PC-9 (cell line): ENCODE results near the gene ALPG. TPM values are rescaled to one million over a fixed set of nuclear protein-coding genes. Genes with fewer than 3 reads are reported as not detected.
"Not testable (repeated sequence)": the region's sequence is repeated elsewhere in the genome, so short reads cannot be mapped to it uniquely, and the experiment has no call there.

Source experiments
- BruUV-seq: library from RNA; stranded (reverse); fragments of 400-500 nt; replicated peaks from 2 replicates; lab custom pipeline; 2021; lab: Mats Ljungman, UMichigan
- CTCF ChIA-PET: fragments of 300-600 bp; sonication (Branson Sonifier 250); formaldehyde crosslinking; loops from one replicate; lab custom pipeline; 2022; ENCODE audit warnings: antibody characterized with exemption; lab: Charles Lee
- POLR2A ChIA-PET: fragments of 300-600 bp; sonication (Branson Sonifier 250); formaldehyde crosslinking; loops from one replicate; lab custom pipeline; 2022; ENCODE audit warnings: antibody characterized with exemption; ENCODE audit not compliant: unreplicated experiment; lab: Charles Lee
- DNase-seq, 2 experiments: peaks; one replicate each; pipeline versions ENCODE4 v3.0.0 to v3.0.0-alpha.2; 2015 to 2022; ENCODE audit warnings: mixed read lengths in 1 of 2
- H2AFZ ChIP-seq: fragments of 200-600 bp; sonication (generic); 2 replicates; pipeline ENCODE4 v1.8.1; 2017; ENCODE audit warnings: antibody characterized with exemption
- H3F3A ChIP-seq: fragments of 200-600 bp; sonication (generic); 2 replicates; pipeline ENCODE4 v1.8.1; 2017; ENCODE audit warnings: antibody characterized with exemption, mild to moderate bottlenecking, low read depth; ENCODE audit not compliant: insufficient read depth
- H3K27ac ChIP-seq: fragments of 200-600 bp; sonication (generic); 2 replicates; pipeline ENCODE4 v1.6.1; 2016; ENCODE audit warnings: mixed run types
- H3K27me3 ChIP-seq: fragments of 200-600 bp; sonication (generic); 2 replicates; pipeline ENCODE4 v1.6.1; 2016; ENCODE audit warnings: low read depth, mixed run types; ENCODE audit not compliant: insufficient read depth
- H3K36me3 ChIP-seq: fragments of 200-600 bp; sonication (generic); 2 replicates; pipeline ENCODE4 v1.6.1; 2016; ENCODE audit warnings: low read depth, mixed run types
- H3K4me1 ChIP-seq: fragments of 200-600 bp; sonication (generic); replicated peaks from 2 replicates; pipeline ENCODE4 v1.6.1; 2016; ENCODE audit warnings: mixed run types; ENCODE audit not compliant: insufficient read depth
- H3K4me2 ChIP-seq: fragments of 200-600 bp; sonication (generic); 2 replicates; pipeline ENCODE4 v1.6.1; 2017; ENCODE audit warnings: mixed run types
- H3K4me3 ChIP-seq: fragments of 200-600 bp; sonication (generic); 2 replicates; pipeline ENCODE4 v1.6.1; 2016; ENCODE audit warnings: mixed run types
- H3K79me2 ChIP-seq: fragments of 200-600 bp; sonication (generic); 2 replicates; pipeline ENCODE4 v1.6.1; 2017; ENCODE audit warnings: low read depth, mixed run types
- H3K9me2 ChIP-seq: fragments of 200-600 bp; sonication (generic); 2 replicates; pipeline ENCODE4 v1.8.1; 2017; ENCODE audit warnings: mild to moderate bottlenecking; ENCODE audit not compliant: insufficient read depth
- H3K9me3 ChIP-seq: fragments of 200-600 bp; sonication (generic); 2 replicates; pipeline ENCODE4 v1.8.1; 2016; ENCODE audit warnings: low read depth; ENCODE audit not compliant: insufficient read depth
- H4K20me1 ChIP-seq: fragments of 200-600 bp; sonication (generic); 2 replicates; pipeline ENCODE4 v1.8.1; 2017; ENCODE audit not compliant: insufficient read depth
- CTCF ChIP-seq: fragments of 200-600 bp; sonication (generic); conservative IDR thresholded peaks from 2 replicates; pipeline ENCODE4 v1.6.1; 2017; ENCODE audit warnings: mixed run types, antibody characterized with exemption, mild to moderate bottlenecking, moderate library complexity
- EZH2 ChIP-seq: fragments of 200-600 bp; sonication (generic); IDR thresholded peaks from 2 replicates; pipeline ENCODE4 v1.8.0; 2017; ENCODE audit warnings: antibody characterized with exemption, low read depth
- intact Hi-C: fragments of 100-400 bp; cut with micrococcal nuclease; formaldehyde crosslinking; loops from one replicate; pipeline ENCODE4 v1.10.0; 2022; ENCODE audit not compliant: unreplicated experiment
- total RNA-seq: library from RNA; stranded (reverse); gene quantifications from 2 replicates; pipeline ENCODE4 v1.2.3, GENCODE V29; 2021

ALPG gene
- total RNA-seq, 1 experiment from 2014 or later: 0.76 TPM

GRCh38 chr2:232379610-232380590 lies 26.7 kb upstream of the ALPG start:
- H4K20me1 ChIP-seq, H3K27ac ChIP-seq, POLR2A ChIA-PET, H2AFZ ChIP-seq, H3K79me2 ChIP-seq, H3F3A ChIP-seq, DNase-seq, BruUV-seq, H3K9me2 ChIP-seq, H3K4me3 ChIP-seq, CTCF ChIA-PET, H3K27me3 ChIP-seq, H3K36me3 ChIP-seq, intact Hi-C loops, H3K9me3 ChIP-seq: not testable (repeated sequence)
- Histone ChIP-seq H3K4me1 (peaks cover 28% of the 10 kb centered on the region), H3K4me2 (peak overlapping the region; percentile 60)

- POLR2A ChIA-PET: interaction anchor here (0.6 kb wide), 1 partner anchor 47 kb away, joined by 15 read pairs; no protein-coding TSS in a partner anchor
Observed at GRCh38 chr2:232381204-232382031, 25.2 kb upstream of the ALPG start.

GRCh38 chr2:232382331-232383225 lies 24.1 kb upstream of the ALPG start:
- DNase-seq: no peak
- Histone ChIP-seq H3K4me2 (no peak overlapping the region), H2AFZ (no peak overlapping the region), H4K20me1 (no peaks in the 10 kb centered on the region), H3K27me3 (no peaks in the 10 kb centered on the region), H3K27ac (no peak overlapping the region), H3K9me3 (no peaks in the 10 kb centered on the region), H3K9me2 (no peaks in the 10 kb centered on the region), H3F3A (peaks cover 14% of the 10 kb centered on the region), H3K79me2 (no peaks in the 10 kb centered on the region), H3K4me1 (peaks cover 37% of the 10 kb centered on the region), H3K36me3 (no peaks in the 10 kb centered on the region), H3K4me3 (no peak overlapping the region)
- BruUV-seq: no TSS peak
- ChIA-PET POLR2A (no interaction called here), CTCF (no interaction called here)
- intact Hi-C loops: no loop called here
- TF ChIP-seq EZH2 (no peak), CTCF (no peak)

More at GRCh38 chr2:232381204-232382031, 25.2 kb upstream of the ALPG start:
- H3K4me3 ChIP-seq, H3K36me3 ChIP-seq, BruUV-seq, intact Hi-C loops, H3K79me2 ChIP-seq, H3K27me3 ChIP-seq, H3F3A ChIP-seq, H4K20me1 ChIP-seq, H3K27ac ChIP-seq, H3K4me2 ChIP-seq, CTCF ChIA-PET, H3K9me3 ChIP-seq, H2AFZ ChIP-seq, H3K9me2 ChIP-seq, DNase-seq: not testable (repeated sequence)
- H3K4me1 ChIP-seq: peaks cover 35% of the 10 kb centered on the region
